AG04450 (cell line): Measurements from ENCODE around the gene JDP2. TPM values are rescaled to one million over a fixed set of nuclear protein-coding genes. Genes with fewer than 3 reads are reported as not detected.

Source experiments
- CTCF ChIA-PET: fragments of 300-600, 350-600 bp; formaldehyde crosslinking; extraction: SDS; loops from one replicate; lab custom pipeline; 2022; ENCODE audit warnings: antibody characterized with exemption, inconsistent platforms; lab: Charles Lee
- POLR2A ChIA-PET: fragments of 350-600 bp; formaldehyde crosslinking; extraction: SDS; loops from one replicate; lab custom pipeline; 2021; ENCODE audit warnings: antibody characterized with exemption, inconsistent platforms; lab: Yijun Ruan, JAX
- DNase-seq: peaks from one replicate; pipeline ENCODE4 v3.0.0-alpha.2; 2011; ENCODE audit warnings: low read depth, low spot score
- H3K27ac ChIP-seq: one replicate; pipeline ENCODE4 v1.5.1; 2012; ENCODE audit warnings: low read depth, low read length, control low read depth
- H3K27me3 ChIP-seq: one replicate; pipeline ENCODE4 v1.6.0; 2012; ENCODE audit warnings: low read length; ENCODE audit not compliant: control insufficient read depth, insufficient read depth
- H3K4me3 ChIP-seq: 2 replicates; pipeline ENCODE4 v1.5.1; 2011; ENCODE audit warnings: mild to moderate bottlenecking, low read depth, low read length, control low read depth
- H3K9me3 ChIP-seq: 2 replicates; pipeline ENCODE4 v1.5.1; 2012; ENCODE audit warnings: low read length; ENCODE audit not compliant: control insufficient read depth, insufficient read depth
- CTCF ChIP-seq: IDR thresholded peaks from 2 replicates; pipeline ENCODE4 v1.5.1; 2011; ENCODE audit warnings: low read depth, low read length, control low read depth, inconsistent platforms
- polyA plus RNA-seq: library from polyadenylated mRNA; depleted of rRNA; stranded (reverse); fragments of >200 nt; gene quantifications from 2 replicates; pipeline ENCODE4 v1.2.3, GENCODE V29; 2011

Gene JDP2
- polyA plus RNA-seq, 1 experiment = 49.1 TPM

- Histone ChIP-seq H3K4me3 (no peak overlapping the region), H3K27ac (no peak overlapping the region), H3K27me3 (no peaks in the 10 kb centered on the region), H3K9me3 (no peaks in the 10 kb centered on the region)
- no peak for TF ChIP-seq CTCF
- CTCF ChIA-PET = no interaction called here
- no peak for DNase-seq
- POLR2A ChIA-PET = no interaction called here
These were observed 1.3 kb upstream of the JDP2 start for GRCh38 chr14:75426332-75427125.

- no peak for DNase-seq
- TF ChIP-seq CTCF = no peak
- Histone ChIP-seq H3K27ac (peak overlapping the region; percentile 21), H3K27me3 (no peaks in the 10 kb centered on the region), H3K9me3 (no peaks in the 10 kb centered on the region), H3K4me3 (peak overlapping the region; percentile 79)
- ChIA-PET POLR2A (interaction anchor here (0.5 to 1.5 kb wide), 2 partner anchors 12 to 14 kb away, joined by 4 to 8 read pairs; no protein-coding TSS in a partner anchor), CTCF (no interaction called here)
These were observed 718 bp upstream of the JDP2 start for GRCh38 chr14:75427126-75427481.

- H3K9me3 ChIP-seq = no peaks in the 10 kb centered on the region
- POLR2A ChIA-PET = interaction anchor here (0.6 to 1.7 kb wide), 6 partner anchors 12 to 539 kb away, joined by 3 to 8 read pairs (median 3); no protein-coding TSS in a partner anchor
- CTCF ChIA-PET = interaction anchor here (0.5 to 2.7 kb wide), 3 partner anchors 8 to 117 kb away, joined by 4 to 14 read pairs (median 5); no protein-coding TSS in a partner anchor
- TF ChIP-seq CTCF = no peak
- H3K27me3 ChIP-seq = no peaks in the 10 kb centered on the region
- peak overlapping the region; percentile 79 for H3K4me3 ChIP-seq
- no peak for DNase-seq
- H3K27ac ChIP-seq = no peak overlapping the region
These were observed 645 bp downstream of the JDP2 start for GRCh38 chr14:75428230-75429104.

GRCh38 chr14:75429562-75429961, 1.7 kb downstream of the JDP2 start:
- H3K27me3 ChIP-seq = no peaks in the 10 kb centered on the region
- no peaks in the 10 kb centered on the region for H3K9me3 ChIP-seq
- POLR2A ChIA-PET = interaction anchor here (1.6 to 2.6 kb wide), 2 partner anchors 11 to 23 kb away, joined by 8 to 16 read pairs; no protein-coding TSS in a partner anchor
- peak overlapping the region; percentile 79 for H3K4me3 ChIP-seq
- no peak for TF ChIP-seq CTCF
- H3K27ac ChIP-seq = no peak overlapping the region
- CTCF ChIA-PET = interaction anchor here (2.2 to 2.7 kb wide), 2 partner anchors 11 to 59 kb away, joined by 7 to 14 read pairs; no protein-coding TSS in a partner anchor
- no peak for DNase-seq
